Stimulated activated naive B cell treated with anti-CD40 and anti-IgM and Interleukin-4, amounts not matched to agents 10 μg/mL and 1 μg/mL and 100 μg/mL, for 72 hours (primary cell): ENCODE data around the gene OGFOD2.

ENCODE experiments used
- ATAC-seq, 2 donors: fragments of 150-1000 bp; cut with Tn5 transposase; replicated peaks; 2 replicates each; pipeline ENCODE4 v1.10.0; 2021; ENCODE audit warnings: moderate library complexity in 1 of 2
- DNase-seq: peaks from one replicate; pipeline ENCODE4 v3.0.0; 2021
- H3K27ac Mint-ChIP-seq: one replicate; pipeline ENCODE4 v1.8.0; 2022; ENCODE audit warnings: mild to moderate bottlenecking, mixed read lengths
- H3K27me3 Mint-ChIP-seq, 2 donors: one replicate each; pipeline ENCODE4 v1.8.0; 2022; ENCODE audit warnings: mixed read lengths in 2 of 2
- H3K36me3 Mint-ChIP-seq, 2 donors: one replicate each; pipeline ENCODE4 v1.8.0; 2022; ENCODE audit warnings: mixed read lengths in 2 of 2, mild to moderate bottlenecking in 1 of 2
- H3K4me1 Mint-ChIP-seq, 2 donors: one replicate each; pipeline ENCODE4 v1.8.0; 2022; ENCODE audit warnings: mixed read lengths in 2 of 2, mild to moderate bottlenecking in 1 of 2
- H3K4me3 Mint-ChIP-seq, 2 donors: one replicate each; pipeline ENCODE4 v1.8.0; 2022; ENCODE audit warnings: mild to moderate bottlenecking in 2 of 2, mixed read lengths in 2 of 2, moderate library complexity in 1 of 2
- H3K9me3 Mint-ChIP-seq, 2 donors: one replicate each; pipeline ENCODE4 v1.8.0; 2022; ENCODE audit warnings: mixed read lengths in 2 of 2, mild to moderate bottlenecking in 1 of 2

Gene OGFOD2

DNA sequence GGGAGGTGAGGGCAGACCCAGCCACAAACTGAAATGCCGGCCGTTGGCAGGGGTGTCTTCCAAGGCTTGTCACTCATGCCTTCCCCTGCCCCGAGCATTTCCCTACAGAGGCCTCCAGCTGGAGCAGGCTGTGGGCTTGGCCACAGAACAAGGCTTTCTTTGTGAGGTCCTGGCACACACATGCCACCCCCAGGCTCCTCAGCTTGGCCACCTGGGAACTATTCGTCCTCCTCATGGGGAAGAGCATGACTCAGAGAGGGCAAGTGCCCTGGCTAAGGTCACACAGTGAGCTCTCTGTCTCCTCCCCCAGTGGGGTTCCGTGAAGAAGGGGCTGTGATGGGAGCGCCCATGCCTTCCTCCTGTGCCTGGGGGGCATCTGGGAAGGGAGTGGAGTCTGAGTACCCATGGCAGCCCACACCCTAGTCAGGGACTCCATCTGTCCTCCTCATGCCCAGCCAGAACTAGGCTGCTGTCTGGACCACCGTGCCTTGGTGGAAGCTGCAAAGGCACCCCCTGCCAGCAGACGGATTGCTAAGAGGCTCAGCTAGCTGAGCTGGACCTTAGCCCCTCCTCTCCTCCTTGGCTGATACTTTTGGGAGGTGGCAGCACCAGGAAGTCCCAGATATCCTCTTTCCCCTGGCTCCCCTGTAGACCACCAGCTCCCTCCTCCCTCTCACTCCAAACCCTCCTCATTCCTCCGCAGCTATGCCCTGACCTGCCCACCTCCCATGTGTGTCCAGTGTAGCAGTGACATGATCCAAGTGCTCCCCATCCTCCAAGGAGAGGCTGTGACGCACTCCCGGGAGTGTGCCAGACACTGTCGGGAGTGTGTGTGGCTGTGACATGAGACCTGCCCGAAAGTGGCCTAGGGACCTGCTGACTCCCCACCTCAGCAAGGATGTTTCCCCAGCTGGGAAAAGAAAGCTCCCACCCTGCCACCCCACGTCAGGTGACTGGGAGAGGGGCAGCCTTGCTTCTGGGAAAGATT is 30.1 kb upstream of the OGFOD2 start:
- no peak for ATAC-seq
- Mint-ChIP-seq H3K4me1 (peaks cover 37 to 63% of the 10 kb centered on the region in 2 donors), H3K27ac (peak overlapping the region; percentile 76), H3K27me3 (no peaks in the 10 kb centered on the region), H3K4me3 (no peak overlapping the region), H3K9me3 (no peaks in the 10 kb centered on the region), H3K36me3 (peaks cover 1 to 3% of the 10 kb centered on the region in 2 donors)
- DNase-seq, result no peak

DNA sequence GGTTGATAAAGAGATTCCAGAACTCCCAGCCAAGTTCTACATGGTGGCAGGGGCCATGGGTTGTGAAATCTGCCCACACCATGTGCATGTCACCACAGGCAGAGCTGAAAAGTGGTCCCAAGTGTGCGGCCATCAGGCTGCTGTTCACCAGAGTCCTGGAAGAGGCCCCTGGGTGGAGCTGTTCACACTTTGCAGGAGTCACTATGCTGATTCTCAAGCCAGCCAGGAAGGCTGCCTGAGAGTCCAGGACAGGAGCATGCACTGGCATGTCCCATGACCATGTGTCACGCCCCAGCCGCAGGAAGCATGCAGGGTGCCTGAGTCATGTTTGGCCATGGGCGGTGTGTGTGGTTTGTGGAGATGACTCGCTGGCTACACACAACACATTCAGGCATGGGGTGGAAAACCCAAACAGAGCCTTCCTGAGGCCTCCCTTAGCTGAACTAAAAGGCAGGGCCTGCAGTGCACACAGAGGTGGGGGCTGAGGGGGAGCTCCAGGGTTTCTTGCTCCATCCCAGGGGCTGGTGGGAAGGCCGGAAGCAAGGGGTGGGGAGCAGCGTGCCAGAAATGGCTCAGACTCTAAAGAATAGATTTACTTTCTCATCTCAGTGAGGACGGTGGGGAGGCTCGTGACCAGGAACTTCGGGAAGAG is 28.2 kb upstream of the OGFOD2 start:
- no peaks in the 10 kb centered on the region for H3K9me3 Mint-ChIP-seq
- ATAC-seq (peak; percentile 87 to 92), DNase-seq (peak; percentile 74)
- H3K4me3 Mint-ChIP-seq, result peak overlapping the region; percentile 59 to 77
- peak overlapping the region; percentile 92 for H3K27ac Mint-ChIP-seq
- no peaks in the 10 kb centered on the region for H3K27me3 Mint-ChIP-seq
- peaks cover 0 to 3% of the 10 kb centered on the region in 2 donors for H3K36me3 Mint-ChIP-seq
- peaks cover 40 to 68% of the 10 kb centered on the region in 2 donors for H3K4me1 Mint-ChIP-seq

GRCh38 chr12:122947352-122947792 is 27.7 kb upstream of the OGFOD2 start:
- H3K4me1 Mint-ChIP-seq, result peaks cover 45 to 73% of the 10 kb centered on the region in 2 donors
- H3K9me3 Mint-ChIP-seq, result no peaks in the 10 kb centered on the region
- H3K4me3 Mint-ChIP-seq, result peak overlapping the region; percentile 59 to 77
- DNase-seq (no peak), ATAC-seq (peak; percentile 39 to 40)
- peaks cover 0 to 3% of the 10 kb centered on the region in 2 donors for H3K36me3 Mint-ChIP-seq
- H3K27me3 Mint-ChIP-seq, result no peaks in the 10 kb centered on the region
- H3K27ac Mint-ChIP-seq, result peak overlapping the region; percentile 92

DNA sequence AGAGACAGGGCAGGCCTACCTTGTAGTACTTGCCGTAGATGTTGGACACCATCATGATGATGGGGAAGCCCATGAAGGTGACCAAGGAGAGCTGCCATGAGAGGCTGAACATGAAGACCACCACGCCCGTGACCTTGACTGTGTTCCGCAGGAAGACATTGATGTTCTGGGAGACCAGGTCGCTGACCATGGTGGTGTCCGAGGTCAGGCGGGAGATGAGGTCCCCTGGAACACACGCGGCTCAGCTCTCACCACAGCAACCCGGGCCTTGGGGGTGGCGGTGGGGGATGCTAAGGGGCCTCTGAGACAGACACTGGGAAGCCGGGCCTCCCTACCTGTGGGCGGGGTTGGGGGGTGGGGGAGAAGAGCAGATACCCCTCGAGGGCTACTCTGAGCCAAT is 26.4 kb upstream of the OGFOD2 start:
- Mint-ChIP-seq H3K9me3 (no peaks in the 10 kb centered on the region), H3K27ac (no peak overlapping the region)

GRCh38 chr12:122949405-122949804 is 25.6 kb upstream of the OGFOD2 start:
- peaks cover 0 to 3% of the 10 kb centered on the region in 2 donors for H3K36me3 Mint-ChIP-seq
- ATAC-seq (no peak), DNase-seq (no peak)
- peaks cover 33 to 57% of the 10 kb centered on the region in 2 donors for H3K4me1 Mint-ChIP-seq
- H3K9me3 Mint-ChIP-seq, result no peaks in the 10 kb centered on the region
- no peak overlapping the region for H3K4me3 Mint-ChIP-seq
- H3K27me3 Mint-ChIP-seq, result no peaks in the 10 kb centered on the region
- no peak overlapping the region for H3K27ac Mint-ChIP-seq

More for the DNA sequence above, 26.4 kb upstream of the OGFOD2 start:
- Mint-ChIP-seq H3K36me3 (peaks cover 0 to 3% of the 10 kb centered on the region in 2 donors), H3K4me3 (no peak overlapping the region), H3K4me1 (peaks cover 38 to 65% of the 10 kb centered on the region in 2 donors), H3K27me3 (no peaks in the 10 kb centered on the region)
- ATAC-seq, result no peak
- DNase-seq, result no peak

DNA sequence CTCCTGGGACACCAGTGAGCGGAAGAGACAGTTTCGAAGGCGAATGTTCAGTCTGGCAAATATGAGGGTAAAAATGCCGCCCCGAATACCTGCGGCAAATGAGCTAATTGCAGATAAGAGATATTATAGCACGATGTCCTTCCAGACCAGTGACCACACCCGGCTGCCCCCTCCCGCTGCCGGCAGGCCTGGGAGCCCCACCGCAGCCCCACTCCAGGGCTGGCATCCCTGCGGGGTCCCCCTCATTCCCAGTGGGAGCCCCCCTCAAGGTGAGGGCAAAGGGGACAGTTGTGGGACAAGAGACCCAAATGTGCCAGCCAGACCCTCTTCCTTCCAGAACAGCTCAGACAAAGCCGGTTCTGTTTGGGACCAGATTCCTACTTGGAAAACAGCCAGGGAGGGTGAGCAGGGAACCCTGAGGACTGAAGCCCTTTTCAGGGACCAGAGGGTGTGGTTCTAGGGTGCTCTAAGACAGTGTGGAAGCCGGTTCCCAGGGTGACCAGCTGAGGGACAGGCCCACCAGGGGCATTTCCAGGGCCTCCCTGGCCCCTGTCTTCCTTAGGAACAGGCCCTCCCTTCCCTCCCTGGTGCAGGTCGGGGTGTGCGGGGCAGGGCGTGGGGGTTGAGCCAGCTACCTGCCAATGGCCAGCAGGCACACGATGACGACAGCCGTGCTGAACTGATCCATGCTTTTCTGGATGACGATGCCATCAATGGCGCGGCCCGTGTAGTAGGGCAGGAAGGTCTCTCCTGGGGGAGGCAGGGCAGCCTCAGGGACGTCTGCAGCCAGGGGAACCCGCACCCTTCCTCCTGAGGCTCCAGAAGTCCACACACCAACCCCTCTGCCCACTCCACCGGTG is 25.0 kb upstream of the OGFOD2 start:
- DNase-seq (no peak), ATAC-seq (no peak)
- Mint-ChIP-seq H3K27me3 (no peaks in the 10 kb centered on the region), H3K4me1 (peaks cover 33 to 51% of the 10 kb centered on the region in 2 donors), H3K27ac (no peak overlapping the region), H3K9me3 (no peaks in the 10 kb centered on the region), H3K4me3 (no peak overlapping the region), H3K36me3 (peaks cover 0 to 3% of the 10 kb centered on the region in 2 donors)

DNA sequence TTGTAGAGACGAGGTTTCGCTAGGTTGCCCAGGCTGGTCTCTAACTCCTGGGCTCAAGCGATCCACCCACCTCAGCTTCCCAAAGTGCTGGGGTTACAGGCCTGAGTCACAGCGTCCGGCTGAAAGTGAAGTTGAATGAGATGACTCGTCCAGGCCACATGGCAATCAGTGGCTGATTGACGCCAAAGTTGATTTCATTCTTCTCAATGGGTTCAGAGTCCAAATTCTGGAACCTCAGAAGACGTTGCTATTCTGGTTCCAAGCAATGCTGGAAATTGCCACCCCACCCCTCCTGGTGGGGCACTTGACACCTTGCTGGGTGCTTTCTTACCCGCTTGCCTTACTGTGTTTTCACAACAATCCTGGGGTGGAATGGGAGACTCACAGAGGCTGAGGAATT is 23.6 kb upstream of the OGFOD2 start:
- Mint-ChIP-seq H3K27ac (peak overlapping the region; percentile 9), H3K4me1 (peaks cover 25 to 40% of the 10 kb centered on the region in 2 donors), H3K4me3 (no peak overlapping the region), H3K27me3 (no peaks in the 10 kb centered on the region), H3K9me3 (no peaks in the 10 kb centered on the region), H3K36me3 (peaks cover 0 to 3% of the 10 kb centered on the region in 2 donors)
- DNase-seq (no peak), ATAC-seq (no peak)

- peaks cover 0 to 3% of the 10 kb centered on the region in 2 donors for H3K36me3 Mint-ChIP-seq
Measured at GRCh38 chr12:122951979-122952892, 22.8 kb upstream of the OGFOD2 start.

DNA sequence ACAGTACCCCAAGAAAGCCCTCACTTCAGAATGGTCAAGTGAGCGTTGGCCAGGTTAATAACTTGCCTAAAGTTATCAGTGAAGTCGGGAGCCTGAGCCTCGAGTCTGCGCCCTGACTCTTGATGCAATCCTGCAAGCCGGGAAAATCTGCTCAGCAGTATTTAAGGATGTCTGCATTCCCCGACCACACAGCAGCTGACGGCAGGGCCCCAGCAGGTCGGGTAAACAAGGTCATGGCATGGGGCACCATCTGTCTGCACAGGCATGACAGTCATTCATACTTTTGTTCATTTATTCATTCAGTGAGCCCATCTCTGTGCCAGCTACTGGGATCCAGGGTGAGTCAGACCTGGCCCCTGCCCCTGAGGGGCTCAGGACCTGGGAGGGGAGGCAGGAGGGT is 19.9 kb upstream of the OGFOD2 start:
- ATAC-seq (no peak), DNase-seq (no peak)
- Mint-ChIP-seq H3K4me3 (no peak overlapping the region), H3K27me3 (no peaks in the 10 kb centered on the region), H3K9me3 (no peaks in the 10 kb centered on the region), H3K4me1 (peaks cover 10 to 13% of the 10 kb centered on the region in 2 donors), H3K36me3 (peaks cover 0 to 3% of the 10 kb centered on the region in 2 donors), H3K27ac (no peak overlapping the region)

More at GRCh38 chr12:122951979-122952892, 22.8 kb upstream of the OGFOD2 start:
- Mint-ChIP-seq H3K27ac (no peak overlapping the region), H3K9me3 (no peaks in the 10 kb centered on the region), H3K4me1 (peaks cover 19 to 31% of the 10 kb centered on the region in 2 donors), H3K4me3 (no peak overlapping the region), H3K27me3 (no peaks in the 10 kb centered on the region)
- peak; percentile 97 to 98 for ATAC-seq
- peak; percentile 71 for DNase-seq

DNA sequence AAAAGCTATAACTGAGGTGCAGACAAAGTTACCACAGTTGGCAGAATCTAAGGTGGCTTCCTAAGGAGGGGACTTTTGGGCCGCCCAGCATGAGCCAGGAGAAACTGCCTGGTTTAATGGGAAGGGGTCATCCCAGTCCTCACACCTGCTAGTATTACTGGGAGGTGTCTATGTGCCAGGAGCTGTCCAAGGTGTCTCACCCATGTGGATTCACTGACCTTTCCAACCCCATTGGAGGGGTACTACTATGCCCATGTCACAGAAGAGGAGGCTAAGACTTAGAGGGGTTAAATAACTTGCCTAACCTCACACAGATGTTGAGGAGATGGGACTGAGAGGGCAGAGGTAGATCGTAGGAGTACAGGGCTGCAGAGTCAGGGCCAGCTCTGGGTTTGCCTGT is 19.0 kb upstream of the OGFOD2 start:
- H3K36me3 Mint-ChIP-seq, result peaks cover 0 to 3% of the 10 kb centered on the region in 2 donors

GRCh38 chr12:122958198-122958888 is 16.7 kb upstream of the OGFOD2 start:
- DNase-seq, result no peak
- Mint-ChIP-seq H3K9me3 (no peaks in the 10 kb centered on the region), H3K4me3 (no peak overlapping the region), H3K27me3 (no peaks in the 10 kb centered on the region), H3K36me3 (peaks cover 0 to 3% of the 10 kb centered on the region in 2 donors), H3K4me1 (no peaks in the 10 kb centered on the region), H3K27ac (no peak overlapping the region)
- ATAC-seq, result no peak

More for the DNA sequence above, 19.0 kb upstream of the OGFOD2 start:
- no peak overlapping the region for H3K4me3 Mint-ChIP-seq
- no peaks in the 10 kb centered on the region for H3K27me3 Mint-ChIP-seq
- no peak overlapping the region for H3K27ac Mint-ChIP-seq
- H3K9me3 Mint-ChIP-seq, result no peaks in the 10 kb centered on the region
- DNase-seq (no peak), ATAC-seq (no peak)
- peaks cover 10 to 13% of the 10 kb centered on the region in 2 donors for H3K4me1 Mint-ChIP-seq

- Mint-ChIP-seq H3K27ac (no peak overlapping the region), H3K36me3 (peaks cover 0 to 3% of the 10 kb centered on the region in 2 donors), H3K4me3 (no peak overlapping the region), H3K9me3 (no peaks in the 10 kb centered on the region), H3K27me3 (no peaks in the 10 kb centered on the region), H3K4me1 (peaks cover under 1% of the 10 kb centered on the region in 2 donors)
- no peak for DNase-seq
- ATAC-seq, result no peak
Measured at GRCh38 chr12:122959566-122960192, 15.4 kb upstream of the OGFOD2 start.
